ENCODE measurements around the gene TEX38. TPM values are rescaled to one million over a fixed set of nuclear protein-coding genes. Genes with fewer than 3 reads are reported as not detected.

The TEX38 gene
- not detected in 2 replicates for total RNA-seq

GRCh38 chr1:46671554-46671953, at the start of gene TEX38:
TSS of gene TEX38 (plus strand) at chr1:46671854. CDS start at chr1:46671935, 81 bp downstream.

GRCh38 chr1:46667782-46668760, 3.6 kb upstream of the TEX38 start, which contains the start of gene ATPAF1:
TSS of gene ATPAF1 (minus strand) at chr1:46668364. CDS start at chr1:46668322, 42 bp downstream.

GRCh38 chr1:46718727-46719622, 47.3 kb downstream of the TEX38 start, which contains the start of gene EFCAB14:
TSS of gene EFCAB14 (minus strand) at chr1:46719114. CDS start at chr1:46718087, 1,027 bp downstream.

Other genes starting within 250 kb of the TEX38 start
- gene DMBX1, start 182.0 kb upstream of the TEX38 start, total RNA-seq, result not detected in 2 replicates
- gene KNCN, start 120.2 kb upstream of the TEX38 start, total RNA-seq, result not detected in 2 replicates
- 14.3 and 15.8 TPM in 2 replicates for gene MKNK1, start 67.6 kb upstream of the TEX38 start, total RNA-seq
- gene MOB3C, start 55.0 kb upstream of the TEX38 start, total RNA-seq, result 6.3 and 7.6 TPM in 2 replicates
- 31.9 and 33.8 TPM in 2 replicates for gene ATPAF1, start 3.5 kb upstream of the TEX38 start, total RNA-seq
- gene EFCAB14, start 47.3 kb downstream of the TEX38 start, total RNA-seq, result 56.5 and 65.6 TPM in 2 replicates
- gene CYP4B1, start 127.2 kb downstream of the TEX38 start, total RNA-seq, result not detected in 2 replicates

Data from mammary microvascular endothelial cell (primary cell).